ENCODE data around the gene CREM.

CREM gene

DNA sequence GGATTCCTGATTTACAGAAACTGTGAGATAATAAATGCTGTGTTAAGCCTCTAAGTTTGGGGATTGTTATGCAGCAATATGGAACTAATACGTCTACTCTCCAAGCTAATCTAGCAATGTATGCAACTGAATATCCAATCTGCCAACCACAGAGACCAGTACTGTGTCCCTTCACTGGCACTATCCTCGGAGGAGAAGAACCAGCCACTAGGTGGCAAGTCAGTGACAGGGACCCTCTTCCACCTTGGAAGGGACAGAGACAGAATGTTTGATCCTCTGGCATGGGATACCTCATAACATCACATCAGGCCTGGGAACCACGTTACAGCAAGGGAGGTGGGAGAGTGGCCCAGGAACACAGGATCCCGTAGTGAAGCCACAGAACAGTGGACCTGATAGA is 96.4 kb downstream of the CREM start:
- DNase-seq: no peak

DNA sequence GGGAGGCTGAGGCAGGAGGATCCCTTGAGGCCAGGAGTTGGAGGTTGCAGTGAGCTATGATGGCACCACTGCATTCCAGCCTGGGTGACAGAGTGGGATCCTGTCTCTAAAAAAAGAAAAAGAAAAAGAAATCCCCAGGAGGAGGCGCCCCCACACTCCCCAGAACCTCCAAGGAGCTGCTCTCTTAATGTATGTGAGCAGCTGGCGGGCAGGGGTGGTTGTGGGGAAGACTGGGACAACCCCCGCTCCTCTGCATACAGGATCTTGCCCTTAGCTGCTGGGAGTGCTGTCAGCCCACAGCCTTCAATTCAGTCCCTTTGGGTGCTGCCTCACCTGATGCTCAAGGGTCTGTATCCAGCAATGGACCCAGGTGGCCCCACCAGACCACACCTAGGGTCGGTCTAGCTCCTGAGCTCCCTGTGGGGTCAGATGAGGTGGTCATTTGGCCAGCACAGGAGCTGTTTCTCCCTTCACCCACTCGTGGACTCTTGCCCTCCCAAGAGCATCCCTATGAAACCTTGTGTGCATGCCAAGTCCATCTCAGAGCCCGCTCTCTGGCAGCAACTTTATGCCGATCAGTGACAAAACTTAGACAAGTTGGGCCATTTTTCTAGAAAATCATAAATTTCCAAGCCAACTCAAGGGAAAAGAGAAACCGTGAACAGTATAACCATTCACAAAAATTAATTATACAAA is 97.5 kb downstream of the CREM start:
- no peak for DNase-seq

DNA sequence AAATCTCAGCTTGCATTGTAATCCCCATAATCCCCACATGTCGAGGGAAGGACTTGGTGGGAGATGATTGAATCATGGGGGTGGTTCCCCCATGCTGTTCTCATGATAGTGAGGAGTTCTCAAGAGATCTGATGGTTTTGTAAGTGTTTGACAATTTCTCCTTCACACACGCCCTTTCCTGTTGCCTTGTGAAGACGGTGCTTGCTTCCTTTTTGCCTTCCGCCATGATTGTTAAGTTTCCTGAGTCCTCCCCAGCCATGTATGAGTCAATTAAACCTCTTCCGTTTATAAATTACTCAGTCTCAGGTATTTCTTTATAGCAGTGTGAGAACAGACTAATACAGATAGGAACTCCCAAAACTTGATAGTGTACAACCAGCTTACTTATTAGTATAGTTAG is 98.6 kb downstream of the CREM start:
- DNase-seq: no peak

DNA sequence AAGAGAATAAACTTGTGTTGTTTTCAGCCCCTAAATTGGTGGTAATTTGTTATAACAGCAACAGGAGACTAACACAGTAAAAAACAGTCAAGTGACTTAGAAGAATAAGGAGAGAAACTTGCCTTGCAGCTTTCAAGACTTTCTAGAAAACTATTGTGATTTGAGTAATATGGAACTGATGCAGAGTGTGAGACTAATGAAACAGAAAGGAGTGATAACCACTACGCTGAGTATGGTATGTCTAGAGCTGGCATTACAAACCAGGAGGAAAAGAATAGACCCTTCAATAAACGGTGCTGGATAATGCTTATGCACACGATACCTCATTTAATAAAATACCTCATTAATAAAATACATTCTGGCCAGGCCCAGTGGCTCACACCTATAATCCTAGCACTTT is 99.9 kb downstream of the CREM start:
- DNase-seq: no peak

DNA sequence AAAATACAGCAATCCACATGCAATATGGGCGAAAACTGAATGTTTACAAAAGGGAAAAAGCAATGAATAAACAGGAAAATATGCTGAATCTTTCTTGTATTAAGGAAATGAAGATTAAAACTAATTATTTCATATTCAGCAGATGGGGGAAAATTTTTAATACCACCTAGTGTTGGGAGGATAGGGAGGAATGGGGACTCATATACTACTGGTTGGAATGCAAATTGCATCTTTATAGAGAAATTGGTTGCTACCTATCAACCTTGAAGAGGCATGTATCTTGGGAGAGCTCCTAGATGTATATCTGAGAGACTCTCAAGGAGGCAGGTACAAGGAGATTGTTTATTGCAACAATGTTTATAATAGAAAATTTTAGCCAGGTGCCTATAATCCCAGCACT is 101.4 kb downstream of the CREM start:
- no peak for DNase-seq

DNA sequence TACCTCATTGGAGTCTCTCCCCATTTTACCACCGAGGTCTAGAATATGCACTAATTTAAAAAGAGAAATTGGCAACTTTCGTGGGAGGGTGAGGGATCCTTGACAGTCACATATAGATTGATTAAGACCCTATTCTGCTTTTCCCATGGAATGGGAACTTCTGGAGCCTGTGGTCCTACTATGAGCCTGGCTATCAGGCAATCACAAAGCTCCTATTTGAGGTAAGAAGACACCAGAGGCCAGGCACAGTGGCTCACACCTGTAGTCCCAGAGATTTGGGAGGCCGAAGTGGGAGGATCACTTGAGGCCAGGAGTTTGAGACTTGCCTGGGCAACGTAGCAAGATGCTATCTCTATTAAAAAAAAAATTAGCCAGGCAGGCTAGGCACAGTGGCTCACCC is 105.0 kb downstream of the CREM start:
- no peak for DNase-seq

DNA sequence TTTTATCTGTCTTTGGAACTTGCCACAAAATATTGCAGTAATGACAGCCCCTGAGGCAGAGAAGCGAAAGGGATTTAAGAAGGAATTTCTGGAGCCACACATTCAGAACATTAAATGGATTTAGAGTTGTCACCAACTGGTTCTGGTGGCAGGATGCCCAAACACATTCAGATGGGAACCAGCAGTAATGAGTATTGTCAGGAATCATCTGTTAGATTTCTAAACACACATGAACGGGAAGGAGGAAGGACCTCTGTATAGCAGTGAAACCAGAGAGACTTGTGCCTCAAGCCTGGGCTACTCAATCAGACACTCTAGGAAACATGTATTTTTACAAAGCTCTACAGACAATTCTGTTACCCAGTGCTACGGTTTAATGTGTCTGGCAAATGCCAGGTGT is 105.9 kb downstream of the CREM start:
- DNase-seq: peak; percentile 31

DNA sequence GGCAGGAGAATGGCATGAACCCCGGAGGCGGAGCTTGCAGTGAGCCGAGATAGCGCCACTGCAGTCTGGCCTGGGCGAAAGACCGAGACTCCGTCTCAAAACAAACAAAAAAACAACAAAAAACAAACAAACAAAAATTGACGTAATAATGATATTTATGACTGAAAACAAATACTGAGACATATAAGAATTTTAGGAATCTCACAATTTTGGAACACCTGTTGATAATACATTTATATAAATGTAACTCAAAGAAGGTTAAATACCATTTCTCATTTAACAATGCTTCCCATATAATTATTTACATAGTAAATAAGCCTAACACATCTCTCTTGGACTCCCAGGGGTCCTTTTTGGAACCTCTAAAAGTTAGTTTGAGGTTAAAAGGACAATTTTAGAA is 107.4 kb downstream of the CREM start:
- DNase-seq: no peak

DNA sequence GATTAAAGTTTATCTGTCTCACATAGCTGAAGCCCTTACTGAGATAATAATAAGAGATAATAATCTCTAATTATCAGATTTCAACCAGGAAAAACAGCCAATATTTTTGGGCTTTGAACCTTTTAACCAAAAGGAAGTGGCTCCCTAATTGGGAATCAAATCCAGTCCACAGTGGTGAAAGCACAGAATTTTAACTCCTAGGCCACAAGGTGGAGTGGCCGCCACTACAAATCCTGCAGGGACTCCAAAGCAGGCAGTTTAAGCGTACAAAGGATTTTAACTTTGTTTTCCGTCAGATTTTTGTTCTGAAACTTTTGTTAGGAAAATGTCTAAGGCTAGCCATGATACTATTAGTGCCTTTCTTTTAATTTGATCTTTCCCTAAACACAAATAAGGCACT is 110.1 kb downstream of the CREM start:
- peak; percentile 33 for DNase-seq

DNA sequence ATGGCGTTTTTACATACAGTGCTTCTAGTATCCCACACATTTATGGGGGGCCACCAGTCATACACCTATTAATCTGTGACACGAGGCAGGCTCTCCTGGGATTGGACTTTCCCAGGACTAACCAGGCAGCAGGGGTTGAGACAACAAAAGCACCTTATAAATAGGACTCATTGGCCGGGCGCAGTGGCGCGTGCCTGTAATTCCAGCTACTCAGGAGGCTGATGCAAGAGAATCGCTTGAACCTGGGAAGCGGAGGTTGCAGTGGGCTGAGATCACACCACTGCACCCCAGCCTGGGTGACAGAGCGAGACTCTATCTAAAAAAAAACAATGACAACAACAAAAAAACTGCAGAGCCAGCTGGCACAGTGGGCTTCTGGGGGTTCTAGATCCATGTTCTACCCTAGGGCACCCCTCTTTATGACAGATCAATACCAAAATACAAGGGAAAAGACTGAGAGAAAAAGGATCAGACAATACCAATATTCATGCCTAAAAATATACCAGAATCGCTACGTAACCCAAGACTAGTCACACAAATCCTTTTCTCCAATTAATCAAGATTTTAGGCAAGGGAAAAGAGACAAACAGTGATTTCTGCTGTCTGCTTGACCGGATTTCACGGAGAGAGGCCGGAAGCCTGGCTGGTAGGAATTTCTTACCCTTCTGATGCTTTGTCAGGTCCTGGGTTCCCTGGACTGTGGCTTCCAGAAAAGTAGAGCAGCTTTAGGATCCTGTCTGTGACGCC is 111.3 kb downstream of the CREM start:
- DNase-seq: no peak

DNA sequence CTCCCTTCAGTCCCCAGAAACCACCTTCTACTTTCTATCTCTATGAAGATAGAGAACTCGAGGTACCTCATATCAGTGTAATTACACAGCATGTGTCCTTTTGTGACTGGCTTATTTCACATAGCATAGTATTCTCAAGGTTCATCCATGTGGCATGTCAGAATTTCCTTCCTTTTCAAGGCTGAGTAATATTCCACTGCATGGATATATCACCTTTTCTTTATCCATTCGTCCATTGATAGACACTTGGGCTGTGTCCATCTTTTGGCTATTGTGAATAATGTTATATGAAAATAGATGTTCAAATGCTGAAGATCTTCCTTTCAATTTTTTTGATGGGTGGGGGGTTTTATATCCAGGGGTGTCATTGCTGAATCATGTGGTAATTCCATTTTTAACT is 117.9 kb downstream of the CREM start:
- no peak for DNase-seq

DNA sequence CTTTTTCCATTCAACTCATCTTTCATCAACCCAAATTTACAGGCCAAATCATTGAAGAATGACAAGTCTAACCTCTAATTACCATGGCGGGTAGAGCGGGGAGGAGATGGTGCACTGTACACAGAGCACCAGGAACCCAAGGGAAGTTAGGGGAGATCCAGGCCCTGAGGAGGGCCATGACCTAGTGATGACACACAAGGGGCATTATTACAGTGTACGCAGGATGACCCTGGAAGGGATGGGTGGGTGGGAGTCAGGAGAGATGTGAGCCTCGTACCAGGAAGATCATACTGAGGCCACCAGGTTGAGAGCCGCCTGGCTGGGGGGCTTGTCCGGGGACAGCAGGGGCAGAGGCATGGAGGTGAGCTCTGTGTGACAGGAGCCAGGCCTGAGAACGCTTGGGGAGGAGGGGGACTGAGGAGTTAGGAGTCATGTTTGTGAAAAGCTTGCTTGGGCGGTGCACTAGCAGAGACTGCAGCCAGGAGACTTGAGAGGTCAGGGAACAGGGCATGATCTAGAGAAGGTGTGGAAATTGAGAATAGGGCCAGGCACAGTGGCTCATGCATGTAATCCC is 120.2 kb downstream of the CREM start:
- DNase-seq: no peak

DNA sequence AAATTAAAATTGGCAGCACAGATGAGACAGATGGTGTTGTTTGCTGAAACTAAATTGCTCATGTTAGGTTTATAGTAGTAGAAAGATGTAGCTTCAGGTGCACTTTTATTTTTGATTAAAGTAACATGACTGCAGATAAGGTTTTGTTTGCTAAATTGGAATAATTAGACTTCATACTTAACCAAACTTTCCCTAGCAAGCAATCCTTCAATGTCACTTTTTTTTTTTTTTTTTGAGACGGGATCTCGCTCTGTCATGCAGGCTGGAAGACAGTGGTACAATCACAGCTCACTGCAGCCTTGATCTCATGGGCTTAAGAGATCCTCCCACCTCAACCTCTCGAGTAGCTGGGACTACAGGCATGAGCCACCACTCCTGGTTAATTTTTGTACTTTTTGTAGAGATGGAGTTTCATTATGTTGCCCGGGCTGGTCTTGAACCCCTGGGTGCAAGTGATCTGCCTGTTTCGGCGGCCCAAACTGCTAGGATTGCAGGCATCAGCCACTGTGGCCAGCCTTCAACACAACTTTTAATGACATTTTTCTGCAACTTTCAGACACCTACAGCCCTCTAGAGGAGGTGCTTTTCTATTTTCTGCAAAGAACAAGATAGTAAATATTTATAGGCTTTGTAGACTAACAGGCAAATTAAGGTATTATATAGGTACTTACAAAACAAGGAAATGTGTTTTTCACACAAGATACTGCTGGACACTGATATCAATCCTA is 124.9 kb downstream of the CREM start:
- no peak for DNase-seq

DNA sequence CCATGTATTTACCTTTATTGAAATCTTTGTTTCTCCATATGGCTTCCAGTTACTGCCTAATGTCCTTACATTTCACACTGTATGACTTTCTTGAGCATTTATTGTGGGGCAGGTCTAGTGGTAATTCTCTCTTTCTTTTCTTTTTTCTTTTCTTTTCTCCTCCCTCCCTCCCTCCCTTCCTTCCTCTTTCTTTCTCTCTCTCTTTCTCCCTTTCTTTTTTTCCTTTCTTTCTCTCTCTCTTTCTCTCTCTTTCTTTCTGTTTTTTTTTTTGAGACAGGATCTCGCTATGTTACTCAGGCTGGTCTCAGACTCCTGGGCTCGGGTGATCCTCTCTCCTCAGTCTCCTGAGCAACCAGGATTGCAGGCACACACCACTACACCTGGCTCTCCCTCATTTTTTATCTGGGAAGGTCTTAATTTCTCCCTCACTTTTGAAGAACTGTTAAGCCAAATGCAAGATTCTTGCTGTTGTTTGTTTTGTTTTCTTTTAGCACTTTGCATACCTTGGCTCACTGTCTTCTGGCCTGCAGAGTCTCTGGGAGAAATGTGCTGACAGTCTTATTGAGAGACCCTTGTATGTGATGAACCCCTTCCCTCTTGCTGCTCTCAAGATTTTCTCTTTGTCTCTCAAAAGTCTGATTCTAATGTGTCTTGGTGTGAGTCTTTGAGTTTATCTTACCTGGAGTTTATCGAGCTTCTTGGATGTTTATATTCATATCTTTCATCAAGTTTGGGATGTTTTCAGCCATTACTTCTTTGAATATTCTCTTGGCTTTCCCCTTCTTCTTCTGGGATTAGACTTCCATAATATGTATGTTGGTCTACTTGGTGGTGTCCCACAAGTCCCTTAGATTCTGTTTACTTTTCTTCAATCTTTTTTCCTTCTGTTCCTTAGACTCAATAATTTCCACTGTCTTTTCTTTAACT is 130.7 kb downstream of the CREM start:
- no peak for DNase-seq

DNA sequence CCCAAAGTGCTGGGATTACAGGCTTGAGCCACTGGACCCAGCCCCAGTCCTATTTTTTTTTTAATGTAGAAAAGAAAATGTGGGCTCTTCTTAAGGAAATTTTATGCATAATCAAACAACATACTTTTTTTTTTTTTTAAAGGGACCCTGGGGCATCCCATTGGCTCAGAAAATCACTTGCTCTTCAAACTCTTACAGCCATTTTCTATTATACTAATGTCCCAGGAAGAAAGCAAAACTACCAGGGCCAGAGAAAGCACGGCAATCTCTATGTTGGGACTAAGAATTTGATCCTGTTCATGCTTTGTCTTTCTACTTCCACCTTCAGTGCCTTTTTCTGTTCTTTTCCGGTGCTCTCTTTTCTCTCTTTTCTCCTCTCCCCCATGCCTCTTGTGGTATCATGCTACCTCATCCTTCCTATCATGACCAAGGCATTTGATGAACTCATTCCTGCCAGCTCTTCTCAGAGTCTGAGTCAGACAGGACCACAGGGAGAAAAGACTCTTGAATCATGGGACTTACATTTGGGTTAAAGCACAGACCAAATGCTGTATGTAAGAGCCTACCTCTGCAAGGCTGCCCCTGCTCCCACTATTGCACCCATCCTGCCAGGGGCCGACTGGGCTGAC is 133.2 kb downstream of the CREM start:
- peak; percentile 93 for DNase-seq

DNA sequence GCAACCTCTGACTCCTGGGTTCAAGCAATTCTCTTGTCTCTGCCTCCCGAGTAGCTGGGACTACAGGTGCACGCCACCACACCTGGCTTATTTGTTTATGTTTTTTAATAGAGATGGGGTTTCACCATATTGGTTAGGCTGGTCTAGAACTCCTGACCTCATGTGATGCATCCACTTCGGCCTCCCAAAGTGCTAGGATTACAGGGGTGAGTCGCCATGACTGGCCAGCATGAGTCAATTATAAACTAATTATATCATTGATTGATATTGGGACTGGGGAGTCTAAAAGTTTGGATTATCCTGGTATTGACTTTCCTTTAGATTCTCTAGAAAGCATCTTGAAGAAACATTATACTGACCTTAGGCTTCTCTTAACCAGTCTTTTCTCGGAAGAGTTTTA is 135.8 kb downstream of the CREM start:
- no peak for DNase-seq
